GM12878 (cell line): ENCODE measurements around the gene NEK7. TPM values are rescaled to one million over a fixed set of nuclear protein-coding genes. Genes with fewer than 3 reads are reported as not detected.

Experiments used
- ATAC-seq: fragments of 200-7000 bp; cut with Tn5 transposase; 3 replicates; pipeline ENCODE4 v1.9.1; 2020; ENCODE audit warnings: mild to moderate bottlenecking, moderate library complexity
- BruUV-seq: library from RNA; stranded (reverse); fragments of 400-500 nt; replicated peaks from 2 replicates; lab custom pipeline; 2021; lab: Mats Ljungman, UMichigan
- CTCF ChIA-PET: fragments of 300-600 bp; sonication (Branson Sonifier 250); formaldehyde crosslinking; extraction: SDS; loops from one replicate; lab custom pipeline; 2021; ENCODE audit warnings: inconsistent platforms; lab: Yijun Ruan, JAX
- POLR2A ChIA-PET: fragments of 350-600 bp; formaldehyde crosslinking; extraction: SDS; loops from one replicate; lab custom pipeline; 2021; ENCODE audit warnings: inconsistent platforms; lab: Charles Lee
- RAD21 ChIA-PET: fragments of 300-600 bp; sonication (Branson Sonifier 250); formaldehyde crosslinking; loops from one replicate; lab custom pipeline; 2023; ENCODE audit warnings: antibody characterized with exemption; ENCODE audit not compliant: unreplicated experiment; lab: Charles Lee
- SMC1A ChIA-PET: fragments of 300-600 bp; sonication (Branson Sonifier 250); formaldehyde crosslinking; loops from one replicate; lab custom pipeline; 2023; ENCODE audit not compliant: unreplicated experiment, uncharacterized antibody; lab: Charles Lee
- DNase-seq: peaks from one replicate; pipeline ENCODE4 v3.0.0-alpha.2; 2011; ENCODE audit warnings: low read depth, low spot score
- FAIRE-seq: peaks from 3 replicates; lab custom pipeline; 2011; peaks lifted over from hg19 to GRCh38; lab: Jason Lieb, UNC
- H2AFZ ChIP-seq: 2 replicates; pipeline ENCODE4 v1.6.0; 2011; ENCODE audit warnings: low read depth, low read length, control low read depth; ENCODE audit not compliant: control insufficient read depth
- H3K27ac ChIP-seq: 2 replicates; pipeline ENCODE4 v1.5.1; 2011; ENCODE audit warnings: control low read depth; ENCODE audit not compliant: control insufficient read depth, insufficient read depth
- H3K27me3 ChIP-seq, 2 experiments: replicated peaks in 1 of 2; 2 replicates each; pipeline versions ENCODE4 v1.6.0 to v1.6.1; 2011; ENCODE audit warnings: low read length in 1 of 2; ENCODE audit not compliant: control insufficient read depth in 2 of 2, insufficient read depth in 2 of 2
- H3K36me3 ChIP-seq, 2 experiments: 2 replicates each; pipeline ENCODE4 v1.5.1; 2011; ENCODE audit warnings: low read length in 1 of 2; ENCODE audit not compliant: control insufficient read depth in 2 of 2, insufficient read depth in 2 of 2
- H3K4me1 ChIP-seq: 2 replicates; pipeline ENCODE4 v1.6.1; 2011; ENCODE audit warnings: mild to moderate bottlenecking, low read length, moderate library complexity, mixed read lengths; ENCODE audit not compliant: control insufficient read depth, insufficient read depth
- H3K4me2 ChIP-seq: 2 replicates; pipeline ENCODE4 v1.6.0; 2011; ENCODE audit warnings: control low read depth; ENCODE audit not compliant: control insufficient read depth, insufficient read depth
- H3K4me3 ChIP-seq: fragments of 200-600 bp; sonication (generic); 2 replicates; pipeline ENCODE4 v1.5.1; 2016
- H3K79me2 ChIP-seq: 2 replicates; pipeline ENCODE4 v1.6.0; 2011; ENCODE audit warnings: low read length; ENCODE audit not compliant: control insufficient read depth, insufficient read depth
- H3K9ac ChIP-seq: 2 replicates; pipeline ENCODE4 v1.8.0; 2011; ENCODE audit warnings: low read length, control low read depth, mixed read lengths; ENCODE audit not compliant: control insufficient read depth, insufficient read depth
- H3K9me3 ChIP-seq: replicated peaks from 3 replicates; pipeline ENCODE4 v1.5.1; 2011; ENCODE audit warnings: mild to moderate bottlenecking, low read length; ENCODE audit not compliant: control insufficient read depth, insufficient read depth
- H4K20me1 ChIP-seq: 2 replicates; pipeline ENCODE4 v1.6.0; 2011; ENCODE audit not compliant: control insufficient read depth, insufficient read depth
- CHD2 ChIP-seq: IDR thresholded peaks from 2 replicates; pipeline ENCODE4 v1.6.1; 2011; ENCODE audit warnings: low read depth, low read length, improper control_type of control experiment, borderline replicate concordance
- EP300 ChIP-seq, 2 experiments: fragments of 150-350 bp in 1 of 2; IDR thresholded peaks; 2 replicates each; pipeline ENCODE4 v1.6.1; 2011 to 2012; ENCODE audit warnings: low read depth in 2 of 2, low read length in 2 of 2, borderline replicate concordance in 1 of 2, improper control_type of control experiment in 1 of 2, inconsistent platforms in 1 of 2; ENCODE audit not compliant: control insufficient read depth in 1 of 2
- FOXM1 ChIP-seq: IDR thresholded peaks from 2 replicates; pipeline ENCODE4 v1.6.1; 2012; ENCODE audit warnings: low read depth, mild to moderate bottlenecking, inconsistent platforms, low read length, moderate library complexity
- JUND ChIP-seq: IDR thresholded peaks from 2 replicates; pipeline ENCODE4 v1.6.1; 2012; ENCODE audit warnings: low read depth, mild to moderate bottlenecking, low read length, improper control_type of control experiment, moderate library complexity
- NFYA ChIP-seq: IDR thresholded peaks from 2 replicates; pipeline ENCODE4 v1.6.1; 2011; ENCODE audit warnings: low read depth, mild to moderate bottlenecking, low read length, improper control_type of control experiment, borderline replicate concordance
- PAX5 ChIP-seq: IDR thresholded peaks from 2 replicates; pipeline ENCODE4 v1.6.1; 2011; ENCODE audit warnings: low read depth, low read length, borderline replicate concordance
- RELA ChIP-seq: fragments of 450-650 bp; IDR thresholded peaks from 2 replicates; pipeline ENCODE4 v1.8.0; 2014; ENCODE audit warnings: borderline replicate concordance; ENCODE audit not compliant: partially characterized antibody
- RFX5 ChIP-seq: IDR thresholded peaks from 2 replicates; pipeline ENCODE4 v1.6.1; 2011; ENCODE audit warnings: low read depth, low read length, improper control_type of control experiment
- TAF1 ChIP-seq: IDR thresholded peaks from 2 replicates; pipeline ENCODE4 v1.6.1; 2011; ENCODE audit warnings: mild to moderate bottlenecking, low read depth, low read length, borderline replicate concordance
- WRNIP1 ChIP-seq: IDR thresholded peaks from 2 replicates; pipeline ENCODE4 v1.6.1; 2011; ENCODE audit warnings: low read depth, low read length, improper control_type of control experiment, borderline replicate concordance
- ZNF622 ChIP-seq: fragments of 450-650 bp; IDR thresholded peaks from 2 replicates; pipeline ENCODE4 v1.6.1; 2017; ENCODE audit warnings: mild to moderate bottlenecking, inconsistent platforms
- WGBS: methylation state at CpG from one replicate; pipeline ENCODE4 v1.1.6; 2016; ENCODE audit warnings: low lambda C conversion rate; ENCODE audit not compliant: insufficient replicate concordance, insufficient coverage; ENCODE audit errors: missing lambda C conversion rate; 5-methylcytosine and 5-hydroxymethylcytosine counted together
- in situ Hi-C: fragments of 300-500 bp; cut with MboI; formaldehyde crosslinking; loops from 9 replicates; pipeline ENCODE4 v1.14.3; 2018; ENCODE audit warnings: mixed read lengths
- intact Hi-C: fragments of 100-400 bp; cut with micrococcal nuclease; formaldehyde crosslinking; loops from one replicate; pipeline ENCODE4 v1.14.2; 2022; ENCODE audit not compliant: unreplicated experiment
- polyA plus RNA-seq, 11 experiments: library from polyadenylated mRNA; depleted of rRNA in 4 of 11; unstranded in 6 of 11; stranded (reverse) in 5 of 11; fragments of >200 nt; fragmentation: Nextera tagmentation in 4 of 11; fragmentation: Illumina TruSeq in 1 of 11; extraction: Ambion mirVana in 4 of 11; extraction: Trizol in 1 of 11; gene quantifications; 1 replicate in 1 of 11; 2 replicates in 10 of 11; pipeline versions ENCODE4 v1.2.1 to v1.2.3, GENCODE V29; 2011 to 2016; ENCODE audit warnings: inconsistent platforms in 2 of 11, missing spikeins in 2 of 11, low read depth in 1 of 11
- total RNA-seq, 4 experiments: library from RNA; depleted of rRNA in 3 of 4; stranded (reverse); fragments of >200 nt in 3 of 4; fragmentation: Illumina TruSeq in 1 of 4; extraction: Trizol in 1 of 4; gene quantifications; 2 replicates each; pipeline versions ENCODE4 v1.2.1 to v1.2.3, GENCODE V29; 2013 to 2021
- TF ChIP-seq, protein P1 (sequence below): IDR thresholded peaks from 2 replicates; pipeline ENCODE4 v1.6.1; 2012; ENCODE audit warnings: low read depth, low read length, improper control_type of control experiment
- TF ChIP-seq, protein P2 (sequence below): fragments of 450-650 bp; IDR thresholded peaks from 2 replicates; pipeline ENCODE4 v1.6.1; 2017; ENCODE audit warnings: mild to moderate bottlenecking, moderate library complexity
- TF ChIP-seq, protein P3 (sequence below): IDR thresholded peaks from 2 replicates; pipeline ENCODE4 v1.6.1; 2011; ENCODE audit warnings: borderline replicate concordance, low read depth, mild to moderate bottlenecking, moderate library complexity, low read length; ENCODE audit not compliant: insufficient read depth, poor library complexity, severe bottlenecking

The NEK7 gene
- total and polyA plus RNA-seq, 10 of the 15 experiments (the other 5 are each of a cell fraction or from before 2014, with no cell fraction given) = 9.4 to 77.7 (median 24.0) TPM

DNA sequence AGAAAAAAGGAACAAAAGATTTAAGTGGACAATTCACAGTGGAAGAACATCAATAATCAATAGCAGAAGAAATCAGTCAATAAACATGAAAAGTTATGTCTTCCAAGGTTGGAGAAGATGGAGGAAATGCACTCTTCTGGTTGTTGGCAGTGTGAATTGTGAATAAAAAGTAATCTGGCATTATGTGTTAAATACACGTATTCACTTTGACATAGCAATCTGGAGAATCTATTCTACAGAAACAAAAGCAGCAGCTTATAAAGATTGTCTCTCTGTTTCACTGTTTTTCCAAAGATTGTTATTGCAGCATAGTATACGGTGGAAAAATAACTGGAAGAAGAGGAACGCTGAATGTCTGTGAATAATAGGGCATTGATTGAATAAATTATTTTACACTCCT, 169.4 kb downstream of the NEK7 start:
- WGBS = 52% methylated on average over 3 of the region's 3 CpGs

More for the DNA sequence above, 169.4 kb downstream of the NEK7 start:
- DNase-seq (no peak), ATAC-seq (no peak), FAIRE-seq (no peak)
- Histone ChIP-seq H3K4me1 (no peaks in the 10 kb centered on the region), H2AFZ (no peak overlapping the region), H3K4me3 (no peak overlapping the region), H3K4me2 (no peak overlapping the region), H3K27me3 (no peaks in the 10 kb centered on the region), H3K36me3 (no peaks in the 10 kb centered on the region), H3K9me3 (no peaks in the 10 kb centered on the region), H3K27ac (no peak overlapping the region), H3K9ac (no peak overlapping the region), H4K20me1 (no peaks in the 10 kb centered on the region), H3K79me2 (no peaks in the 10 kb centered on the region)
- TF ChIP-seq EP300 (IDR thresholded peaks at IDR 0.05; ENCODE audit: borderline replicate concordance in 1 of 2, control insufficient read depth in 1 of 2, low read depth in 2 of 2, low read length in 2 of 2) (no peak), FOXM1 (no peak), RFX5 (no peak), PAX5 (no peak), NFYA (no peak), TAF1 (no peak), ZNF622 (no peak), CHD2 (no peak), RELA (no peak), JUND (no peak), WRNIP1 (no peak)
- TF ChIP-seq, protein P1, sequence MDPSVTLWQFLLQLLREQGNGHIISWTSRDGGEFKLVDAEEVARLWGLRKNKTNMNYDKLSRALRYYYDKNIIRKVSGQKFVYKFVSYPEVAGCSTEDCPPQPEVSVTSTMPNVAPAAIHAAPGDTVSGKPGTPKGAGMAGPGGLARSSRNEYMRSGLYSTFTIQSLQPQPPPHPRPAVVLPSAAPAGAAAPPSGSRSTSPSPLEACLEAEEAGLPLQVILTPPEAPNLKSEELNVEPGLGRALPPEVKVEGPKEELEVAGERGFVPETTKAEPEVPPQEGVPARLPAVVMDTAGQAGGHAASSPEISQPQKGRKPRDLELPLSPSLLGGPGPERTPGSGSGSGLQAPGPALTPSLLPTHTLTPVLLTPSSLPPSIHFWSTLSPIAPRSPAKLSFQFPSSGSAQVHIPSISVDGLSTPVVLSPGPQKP = no peak
- TF ChIP-seq, protein P2, sequence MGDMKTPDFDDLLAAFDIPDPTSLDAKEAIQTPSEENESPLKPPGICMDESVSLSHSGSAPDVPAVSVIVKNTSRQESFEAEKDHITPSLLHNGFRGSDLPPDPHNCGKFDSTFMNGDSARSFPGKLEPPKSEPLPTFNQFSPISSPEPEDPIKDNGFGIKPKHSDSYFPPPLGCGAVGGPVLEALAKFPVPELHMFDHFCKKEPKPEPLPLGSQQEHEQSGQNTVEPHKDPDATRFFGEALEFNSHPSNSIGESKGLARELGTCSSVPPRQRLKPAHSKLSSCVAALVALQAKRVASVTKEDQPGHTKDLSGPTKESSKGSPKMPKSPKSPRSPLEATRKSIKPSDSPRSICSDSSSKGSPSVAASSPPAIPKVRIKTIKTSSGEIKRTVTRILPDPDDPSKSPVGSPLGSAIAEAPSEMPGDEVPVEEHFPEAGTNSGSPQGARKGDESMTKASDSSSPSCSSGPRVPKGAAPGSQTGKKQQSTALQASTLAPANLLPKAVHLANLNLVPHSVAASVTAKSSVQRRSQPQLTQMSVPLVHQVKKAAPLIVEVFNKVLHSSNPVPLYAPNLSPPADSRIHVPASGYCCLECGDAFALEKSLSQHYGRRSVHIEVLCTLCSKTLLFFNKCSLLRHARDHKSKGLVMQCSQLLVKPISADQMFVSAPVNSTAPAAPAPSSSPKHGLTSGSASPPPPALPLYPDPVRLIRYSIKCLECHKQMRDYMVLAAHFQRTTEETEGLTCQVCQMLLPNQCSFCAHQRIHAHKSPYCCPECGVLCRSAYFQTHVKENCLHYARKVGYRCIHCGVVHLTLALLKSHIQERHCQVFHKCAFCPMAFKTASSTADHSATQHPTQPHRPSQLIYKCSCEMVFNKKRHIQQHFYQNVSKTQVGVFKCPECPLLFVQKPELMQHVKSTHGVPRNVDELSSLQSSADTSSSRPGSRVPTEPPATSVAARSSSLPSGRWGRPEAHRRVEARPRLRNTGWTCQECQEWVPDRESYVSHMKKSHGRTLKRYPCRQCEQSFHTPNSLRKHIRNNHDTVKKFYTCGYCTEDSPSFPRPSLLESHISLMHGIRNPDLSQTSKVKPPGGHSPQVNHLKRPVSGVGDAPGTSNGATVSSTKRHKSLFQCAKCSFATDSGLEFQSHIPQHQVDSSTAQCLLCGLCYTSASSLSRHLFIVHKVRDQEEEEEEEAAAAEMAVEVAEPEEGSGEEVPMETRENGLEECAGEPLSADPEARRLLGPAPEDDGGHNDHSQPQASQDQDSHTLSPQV = no peak
- TF ChIP-seq, protein P3, sequence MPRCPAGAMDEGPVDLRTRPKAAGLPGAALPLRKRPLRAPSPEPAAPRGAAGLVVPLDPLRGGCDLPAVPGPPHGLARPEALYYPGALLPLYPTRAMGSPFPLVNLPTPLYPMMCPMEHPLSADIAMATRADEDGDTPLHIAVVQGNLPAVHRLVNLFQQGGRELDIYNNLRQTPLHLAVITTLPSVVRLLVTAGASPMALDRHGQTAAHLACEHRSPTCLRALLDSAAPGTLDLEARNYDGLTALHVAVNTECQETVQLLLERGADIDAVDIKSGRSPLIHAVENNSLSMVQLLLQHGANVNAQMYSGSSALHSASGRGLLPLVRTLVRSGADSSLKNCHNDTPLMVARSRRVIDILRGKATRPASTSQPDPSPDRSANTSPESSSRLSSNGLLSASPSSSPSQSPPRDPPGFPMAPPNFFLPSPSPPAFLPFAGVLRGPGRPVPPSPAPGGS = no peak
- intact Hi-C loops (no loop called here), in situ Hi-C loops (no loop called here)
- BruUV-seq = no TSS peak
- ChIA-PET CTCF (no interaction called here), POLR2A (no interaction called here), SMC1A (no interaction called here), RAD21 (no interaction called here)
